ENCODE measurements around the gene KLC4.
"Not testable (repeated sequence)": the region's sequence is repeated elsewhere in the genome, so short reads cannot be mapped to it uniquely, and the experiment has no call there.

Gene KLC4

DNA sequence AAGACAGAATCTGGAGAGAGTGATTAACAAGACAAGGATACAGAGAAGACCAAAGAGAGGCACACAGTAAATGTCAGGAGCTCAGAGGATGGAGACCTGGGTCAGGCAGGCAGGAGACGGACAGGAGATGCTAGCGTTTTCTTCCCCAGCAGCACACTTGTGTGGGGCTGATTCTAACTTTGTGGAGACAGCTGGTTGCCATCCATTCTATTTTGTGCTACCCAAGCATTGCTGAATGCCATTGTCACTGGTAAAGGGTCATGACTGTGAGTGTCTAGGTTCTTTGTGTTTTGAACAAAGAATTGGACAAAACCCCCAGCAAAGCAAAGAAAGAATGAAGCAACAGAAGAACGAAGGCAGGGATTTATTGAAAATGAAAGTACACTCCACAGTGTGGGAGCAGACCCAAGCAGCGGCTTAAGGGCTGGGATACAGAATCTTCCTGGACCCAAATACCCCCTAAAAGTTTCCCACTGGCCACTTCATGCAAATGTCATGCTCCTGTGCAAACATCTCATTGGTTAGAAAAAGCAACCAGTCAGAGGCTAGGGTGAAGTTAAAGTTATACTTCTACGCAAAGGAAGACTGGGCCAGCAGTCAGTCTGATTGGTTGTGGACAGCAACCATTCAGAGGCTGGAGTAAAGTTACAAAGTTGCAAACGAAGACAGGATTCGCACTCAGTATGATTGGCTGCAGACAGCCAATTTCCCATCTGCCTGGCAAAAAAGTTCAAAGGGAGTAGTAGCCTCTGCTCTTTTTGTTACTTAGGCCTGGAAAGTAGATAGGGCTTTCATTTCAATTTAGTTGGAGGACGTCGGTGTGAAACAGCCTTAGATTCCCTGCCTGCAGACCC is 34.2 kb downstream of the KLC4 start:
- peak; percentile 45 for DNase-seq (ENCODE audit: low read depth)

GRCh38 chr6:43095939-43096338 is 36.5 kb downstream of the KLC4 start:
- DNase-seq (ENCODE audit: low read depth): no peak

- peak; percentile 87 for DNase-seq (ENCODE audit: low read depth)
These were observed 37.1 kb downstream of the KLC4 start for GRCh38 chr6:43096451-43097097.

- no peak for DNase-seq (ENCODE audit: low read depth)
These were observed 37.7 kb downstream of the KLC4 start for GRCh38 chr6:43097098-43097489.

- DNase-seq (ENCODE audit: low read depth): no peak
These were observed 38.1 kb downstream of the KLC4 start for GRCh38 chr6:43097502-43097901.

GRCh38 chr6:43101497-43101896 is 42.1 kb downstream of the KLC4 start:
- no peak for DNase-seq (ENCODE audit: low read depth)

DNA sequence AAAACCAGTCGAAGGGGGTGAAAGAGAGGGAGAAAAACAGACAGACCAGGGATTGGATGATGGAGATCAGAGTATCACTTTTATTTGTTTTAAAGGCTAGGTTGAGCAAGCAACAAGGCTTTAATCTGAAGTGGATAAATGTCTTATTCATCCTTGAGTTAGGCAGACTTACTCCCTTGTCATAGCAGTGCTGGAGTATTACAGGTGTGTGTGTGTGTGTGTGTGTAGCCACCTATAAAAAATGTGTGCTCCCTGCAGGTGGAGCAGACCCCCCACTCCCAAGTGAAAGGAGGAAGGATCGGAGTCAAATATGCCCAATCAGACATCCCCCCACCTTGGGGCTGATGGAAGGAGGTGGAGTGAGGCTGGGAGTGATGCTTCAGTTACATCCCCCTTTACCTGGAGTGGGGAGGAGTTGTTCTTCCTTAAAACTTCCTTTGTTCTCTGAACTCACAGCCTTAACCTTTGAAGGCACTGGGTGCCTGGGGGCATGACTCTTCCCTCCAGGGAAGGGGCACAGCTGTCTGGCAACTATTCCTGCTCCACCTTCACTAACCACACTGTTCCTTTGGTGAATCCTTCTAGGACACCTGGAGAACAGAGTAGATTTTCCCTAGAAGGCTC is 43.9 kb downstream of the KLC4 start:
- DNase-seq (ENCODE audit: low read depth): no peak

GRCh38 chr6:43105538-43106222 is 46.2 kb downstream of the KLC4 start:
- DNase-seq (ENCODE audit: low read depth): no peak

DNA sequence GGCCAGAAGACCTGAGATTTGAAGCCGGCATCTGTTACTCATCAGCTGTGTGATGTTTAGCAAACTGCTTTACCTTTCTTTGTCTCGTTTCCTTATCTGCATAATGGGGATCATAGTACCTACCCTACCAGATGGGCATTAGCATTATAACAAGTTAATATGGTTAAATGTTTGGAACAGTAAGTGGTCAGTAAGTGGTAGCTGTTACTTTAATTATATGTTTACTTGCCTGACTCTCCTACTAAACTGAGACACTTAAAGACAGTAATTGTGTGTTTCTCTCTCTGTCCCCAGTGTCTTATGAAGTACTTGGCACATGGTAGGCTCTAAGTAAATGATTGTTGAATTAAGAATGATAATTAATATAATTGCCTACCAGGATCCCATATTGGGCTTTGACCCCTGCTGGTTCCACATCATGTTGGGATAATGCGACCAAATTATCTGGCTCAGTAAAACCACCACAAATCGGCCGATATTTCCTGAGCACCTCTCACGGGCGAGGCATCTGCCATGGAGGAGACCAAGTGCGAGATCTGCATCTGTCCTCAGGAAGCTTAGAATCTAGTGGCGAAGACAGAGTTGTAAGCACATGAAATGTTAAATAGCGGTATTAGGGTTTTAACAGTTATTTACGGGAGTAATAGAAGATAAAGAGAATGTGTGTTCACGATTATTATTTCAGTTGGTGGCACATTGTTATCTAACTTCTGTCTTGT is 48.1 kb downstream of the KLC4 start:
- DNase-seq (ENCODE audit: low read depth): no peak

- DNase-seq (ENCODE audit: low read depth): no peak
These were observed 54.2 kb downstream of the KLC4 start for GRCh38 chr6:43113431-43114260.

DNA sequence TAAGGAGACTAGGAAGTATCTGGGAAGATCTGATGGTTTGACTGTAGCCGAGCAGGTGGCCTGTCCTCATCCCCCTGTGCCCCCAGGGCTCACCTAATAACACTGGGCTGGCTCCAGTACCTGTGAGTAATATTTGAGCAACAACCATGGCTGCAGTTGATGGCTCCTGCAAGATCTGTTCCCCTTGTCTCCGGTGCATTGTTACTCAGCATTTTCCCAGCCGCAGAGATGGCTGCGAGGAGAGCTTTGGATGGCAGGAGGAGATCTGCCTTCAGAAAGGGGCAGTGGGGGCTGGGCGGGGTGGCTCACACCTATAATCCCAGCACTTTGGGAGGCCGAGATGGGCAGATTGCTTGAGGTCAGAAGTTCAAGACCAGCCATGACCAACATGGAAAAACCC is 55.9 kb downstream of the KLC4 start:
- DNase-seq (ENCODE audit: low read depth): no peak

GRCh38 chr6:43117466-43117865 is 58.0 kb downstream of the KLC4 start:
- DNase-seq (ENCODE audit: low read depth): not testable (repeated sequence)

- DNase-seq (ENCODE audit: low read depth): no peak
These were observed 60.1 kb downstream of the KLC4 start for GRCh38 chr6:43119482-43119881.

- no peak for DNase-seq (ENCODE audit: low read depth)
These were observed 60.8 kb downstream of the KLC4 start for GRCh38 chr6:43120101-43120763.

DNA sequence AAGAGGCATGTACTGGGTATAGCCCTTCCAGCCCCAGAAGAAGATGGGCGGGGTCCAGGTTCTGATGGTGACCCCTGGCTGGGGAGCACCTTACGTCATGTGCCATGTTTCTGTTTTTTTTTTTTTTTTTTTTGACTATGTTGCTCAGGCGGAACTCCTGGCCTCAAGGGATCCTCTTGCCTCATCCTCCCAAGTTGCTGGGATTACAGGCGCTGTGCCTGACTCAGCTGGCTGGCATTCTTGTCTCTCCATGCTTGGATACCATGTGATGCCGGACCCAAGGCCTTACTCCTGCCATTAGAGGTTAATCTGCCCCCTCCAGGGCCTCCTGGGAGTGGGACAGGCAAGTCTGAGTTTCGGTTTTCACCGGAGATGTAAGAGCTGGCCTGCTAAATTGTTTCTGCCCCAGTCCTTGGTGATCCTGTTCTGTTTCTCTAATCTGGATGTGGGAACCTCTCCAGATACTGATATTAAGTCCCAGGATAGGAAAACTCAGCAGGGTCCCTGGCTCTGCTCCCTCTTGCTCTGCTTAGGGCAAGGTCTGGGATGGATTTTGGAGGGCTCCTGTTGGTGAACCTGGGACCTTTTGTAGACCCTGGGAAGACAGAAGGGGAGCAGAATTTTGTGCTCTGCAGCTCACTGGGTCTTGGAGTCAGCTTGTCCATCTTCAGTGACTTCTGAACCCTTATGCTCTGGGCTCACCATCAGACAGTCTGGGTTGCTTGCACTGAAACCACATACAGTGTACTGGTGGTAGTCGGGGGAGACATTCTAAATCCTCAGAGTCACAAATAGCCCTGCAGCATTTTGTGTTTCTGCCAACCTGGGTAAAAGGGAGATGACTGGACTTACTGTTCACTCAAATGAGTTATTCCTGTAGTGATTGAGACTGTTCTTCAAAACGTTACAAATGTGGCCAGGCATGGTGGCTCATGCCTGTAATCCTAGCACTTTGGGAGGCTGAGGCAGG is 61.8 kb downstream of the KLC4 start:
- DNase-seq (ENCODE audit: low read depth): peak; percentile 97

DNA sequence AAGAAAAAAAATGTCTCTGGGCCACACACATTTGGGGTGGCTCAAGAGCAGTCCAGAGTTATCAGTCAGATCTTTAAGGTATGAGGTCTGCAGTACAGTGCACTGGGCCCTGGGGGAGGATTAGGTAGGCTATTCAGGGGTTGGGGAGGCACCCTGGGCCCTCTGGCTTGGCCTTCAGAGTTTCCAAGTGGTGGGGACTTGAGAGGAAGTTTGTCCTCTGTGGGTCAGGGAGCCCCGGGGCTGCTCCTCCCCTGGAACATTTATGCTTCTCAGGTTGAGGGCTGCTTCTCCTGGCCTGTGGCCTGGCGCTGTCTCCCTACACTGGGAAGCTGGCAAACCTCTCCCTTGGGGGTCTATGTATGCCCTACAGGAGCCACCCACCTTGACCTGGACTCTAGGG is 62.7 kb downstream of the KLC4 start:
- DNase-seq (ENCODE audit: low read depth): no peak

GRCh38 chr6:43123461-43124314 is 64.3 kb downstream of the KLC4 start:
- DNase-seq (ENCODE audit: low read depth): no peak

DNA sequence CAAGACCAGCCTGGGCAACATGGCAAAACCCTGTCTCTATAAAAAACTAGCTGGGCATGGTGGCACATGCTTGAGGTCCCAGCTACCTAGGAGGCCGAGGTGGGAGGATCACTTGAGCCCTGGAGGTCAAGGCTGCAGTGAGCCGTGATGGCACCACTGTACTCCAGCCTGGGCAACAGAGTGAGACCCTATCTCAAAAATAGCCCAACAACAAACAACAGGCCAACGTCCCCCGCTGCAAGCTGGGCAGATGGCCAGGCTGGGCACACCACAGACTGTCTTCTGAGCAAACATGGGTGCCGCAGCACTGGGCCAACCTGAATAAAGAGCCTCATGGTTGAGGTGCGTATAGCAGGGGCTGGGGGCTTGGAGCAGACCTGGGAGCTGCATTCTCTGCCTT is 65.0 kb downstream of the KLC4 start:
- DNase-seq (ENCODE audit: low read depth): no peak

All from fibroblast of the conjunctiva (primary cell).